Fibroblast of the conjunctiva (primary cell): Measurements from ENCODE around the gene HAPLN3.

Experiments
- DNase-seq: peaks from one replicate; pipeline ENCODE4 v3.0.0-alpha.2; 2010; ENCODE audit warnings: low read depth

HAPLN3 gene

GRCh38 chr15:88911766-88912118, 16.4 kb upstream of the HAPLN3 start:
- no peak for DNase-seq

- DNase-seq = peak; percentile 45
These were observed 14.8 kb upstream of the HAPLN3 start for GRCh38 chr15:88909956-88910831.

GRCh38 chr15:88908697-88909621, 13.6 kb upstream of the HAPLN3 start:
- DNase-seq = no peak

GRCh38 chr15:88908123-88908522, 12.8 kb upstream of the HAPLN3 start:
- no peak for DNase-seq

GRCh38 chr15:88907111-88907510, 11.8 kb upstream of the HAPLN3 start:
- no peak for DNase-seq

- DNase-seq = no peak
These were observed 11.2 kb upstream of the HAPLN3 start for GRCh38 chr15:88906551-88906950.

- no peak for DNase-seq
These were observed 10.8 kb upstream of the HAPLN3 start for GRCh38 chr15:88906130-88906529.

GRCh38 chr15:88905576-88905975, 10.2 kb upstream of the HAPLN3 start:
- no peak for DNase-seq

GRCh38 chr15:88904624-88905327, 9.4 kb upstream of the HAPLN3 start:
- DNase-seq = peak; percentile 64

GRCh38 chr15:88904257-88904623, 8.9 kb upstream of the HAPLN3 start:
- DNase-seq = no peak

GRCh38 chr15:88902846-88903245, 7.5 kb upstream of the HAPLN3 start:
- DNase-seq = no peak

GRCh38 chr15:88902221-88902835, 7.0 kb upstream of the HAPLN3 start:
- no peak for DNase-seq

- no peak for DNase-seq
These were observed 6.3 kb upstream of the HAPLN3 start for GRCh38 chr15:88901508-88902220.

- DNase-seq = no peak
These were observed 5.7 kb upstream of the HAPLN3 start for GRCh38 chr15:88900982-88901418.

- DNase-seq = no peak
These were observed 5.1 kb upstream of the HAPLN3 start for GRCh38 chr15:88900309-88900981.

- no peak for DNase-seq
These were observed 3.9 kb upstream of the HAPLN3 start for GRCh38 chr15:88899251-88899650.

GRCh38 chr15:88898736-88899135, 3.4 kb upstream of the HAPLN3 start:
- DNase-seq = no peak

GRCh38 chr15:88897456-88898194, 2.3 kb upstream of the HAPLN3 start:
- DNase-seq = peak; percentile 73

- no peak for DNase-seq
These were observed 1.8 kb upstream of the HAPLN3 start for GRCh38 chr15:88897142-88897455.
